Urinary bladder (tissue), 4 donors: ENCODE measurements around the gene SEC62. TPM values are rescaled to one million over a fixed set of nuclear protein-coding genes. Genes with fewer than 3 reads are reported as not detected.
"Not testable (repeated sequence)": the region's sequence is repeated elsewhere in the genome, so short reads cannot be mapped to it uniquely, and the experiment has no call there.

Source experiments
- DNase-seq: peaks from one replicate; pipeline ENCODE4 v3.0.0-alpha.2; 2015; ENCODE audit errors: extremely low spot score
- H3K27ac ChIP-seq: one replicate; pipeline ENCODE4 v1.5.1; 2013; ENCODE audit warnings: low read depth, mild to moderate bottlenecking, moderate library complexity
- H3K36me3 ChIP-seq: one replicate; pipeline ENCODE4 v1.6.1; 2013; ENCODE audit warnings: mild to moderate bottlenecking, moderate library complexity; ENCODE audit not compliant: insufficient read depth
- H3K4me1 ChIP-seq: one replicate; pipeline ENCODE4 v1.6.1; 2013; ENCODE audit warnings: mild to moderate bottlenecking, moderate library complexity; ENCODE audit not compliant: insufficient read depth
- H3K4me3 ChIP-seq: one replicate; pipeline ENCODE4 v1.5.1; 2013; ENCODE audit warnings: low read depth, low read length
- WGBS: extraction: QIAGEN DNeasy Blood & Tissue Kit; methylation state at CpG from one replicate; pipeline ENCODE4 v1.1.7; 2013; 5-methylcytosine and 5-hydroxymethylcytosine counted together
- polyA plus RNA-seq: library from polyadenylated mRNA; stranded (reverse); fragments of 200-250 nt; gene quantifications from one replicate; pipeline ENCODE4 v1.2.3, GENCODE V29; 2013
- total RNA-seq: library from RNA; depleted of rRNA; stranded (reverse); fragments of >200 nt; gene quantifications from one replicate; pipeline ENCODE4 v1.2.3, GENCODE V29; 2014
- donor health status: healthy with polysubstance abuse.
- donor health status: healthy.

SEC62 gene
- total and polyA plus RNA-seq, 2 donors: 65.5 to 78.9 TPM

DNA sequence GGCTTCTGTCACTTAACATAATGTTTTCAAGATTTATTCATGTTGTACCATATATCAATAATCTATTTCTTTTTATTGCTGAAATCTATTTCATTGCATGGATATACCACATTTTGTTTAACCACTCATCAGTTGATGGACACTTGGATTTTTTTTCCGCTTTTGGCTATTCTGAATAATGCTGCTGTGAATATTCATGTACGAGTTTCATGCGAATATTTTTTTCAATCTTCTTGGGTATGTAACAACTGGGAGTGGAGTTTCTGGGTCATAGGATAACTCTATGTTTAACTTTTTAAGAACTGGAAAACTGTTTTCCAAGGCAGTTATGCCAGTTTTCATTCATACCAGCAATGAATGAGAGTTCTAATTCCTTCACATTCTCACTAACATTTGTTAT, 49.5 kb downstream of the SEC62 start:
- WGBS: 86% methylated on average over 3 of the region's 3 CpGs

DNA sequence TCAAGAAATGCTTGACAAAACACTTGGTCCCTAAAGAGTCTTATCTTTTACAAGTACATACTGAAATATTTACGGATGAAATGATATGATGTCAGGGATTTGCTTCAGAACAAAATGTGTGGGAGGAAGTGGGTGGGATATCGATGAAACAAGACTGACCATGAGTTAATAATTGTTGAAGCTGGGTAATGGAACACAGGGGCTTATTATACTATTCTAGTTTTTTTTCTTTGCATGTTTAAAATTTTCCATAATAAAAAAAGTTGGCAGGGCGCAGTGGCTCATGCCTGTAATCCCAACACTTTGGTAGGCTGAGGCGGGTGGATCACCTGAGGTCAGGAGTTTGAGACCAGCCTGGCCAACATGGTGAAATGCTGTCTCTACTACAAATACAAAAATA, 52.7 kb downstream of the SEC62 start:
- H3K36me3 ChIP-seq, H3K4me1 ChIP-seq, H3K27ac ChIP-seq, H3K4me3 ChIP-seq, DNase-seq: not testable (repeated sequence)
- 59% methylated on average over 4 of the region's 4 CpGs for WGBS

More for the DNA sequence above, 49.5 kb downstream of the SEC62 start:
- Histone ChIP-seq H3K36me3 (no peaks in the 10 kb centered on the region), H3K27ac (no peak overlapping the region), H3K4me3 (no peak overlapping the region), H3K4me1 (no peaks in the 10 kb centered on the region)
- DNase-seq: no peak

DNA sequence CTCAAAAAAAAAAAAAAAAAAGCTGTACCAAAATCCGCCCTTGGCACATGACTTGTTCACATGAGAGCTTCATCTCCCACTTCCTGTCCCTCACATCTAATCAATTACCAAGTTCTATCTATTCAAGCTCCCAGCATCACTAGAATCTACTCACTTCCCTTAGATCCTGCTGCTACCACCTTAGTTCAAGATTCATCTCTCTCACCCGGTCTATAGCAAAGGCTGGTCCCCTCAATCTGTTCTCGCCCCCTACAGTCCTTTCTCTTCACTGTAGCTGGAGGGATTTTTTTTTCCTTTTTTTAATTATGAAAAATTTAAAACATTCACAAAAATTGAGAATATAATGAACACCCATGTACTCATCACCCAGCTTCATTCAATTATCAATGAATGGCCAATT, 54.5 kb downstream of the SEC62 start:
- no peak for DNase-seq
- H3K4me1 ChIP-seq: no peaks in the 10 kb centered on the region
- no peak overlapping the region for H3K4me3 ChIP-seq
- WGBS: 82% methylated on average over 3 of the region's 3 CpGs
- H3K27ac ChIP-seq: no peak overlapping the region
- H3K36me3 ChIP-seq: no peaks in the 10 kb centered on the region

DNA sequence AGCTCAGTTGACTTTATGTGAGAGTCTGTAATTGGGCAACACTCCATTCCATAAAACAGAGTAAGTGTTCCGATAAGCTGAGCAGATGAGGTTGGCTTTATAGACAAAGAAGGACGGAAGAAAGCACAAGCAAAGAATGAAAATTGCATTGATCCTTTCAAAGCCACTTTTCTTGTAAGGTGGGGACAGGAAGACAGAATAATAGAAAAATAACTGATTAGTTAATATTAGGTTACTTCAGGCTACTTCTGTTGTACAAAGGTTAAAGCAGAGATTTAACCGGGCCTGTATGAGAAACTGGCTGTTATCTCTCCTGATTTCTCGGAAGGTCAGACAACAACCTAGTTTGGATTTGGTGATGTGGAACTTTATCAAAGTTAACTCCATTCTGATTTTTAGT, 55.7 kb downstream of the SEC62 start:
- 75% methylated on average over 4 of the region's 4 CpGs for WGBS
- Histone ChIP-seq H3K4me3 (no peak overlapping the region), H3K36me3 (no peaks in the 10 kb centered on the region), H3K4me1 (no peaks in the 10 kb centered on the region), H3K27ac (no peak overlapping the region)
- DNase-seq: no peak

DNA sequence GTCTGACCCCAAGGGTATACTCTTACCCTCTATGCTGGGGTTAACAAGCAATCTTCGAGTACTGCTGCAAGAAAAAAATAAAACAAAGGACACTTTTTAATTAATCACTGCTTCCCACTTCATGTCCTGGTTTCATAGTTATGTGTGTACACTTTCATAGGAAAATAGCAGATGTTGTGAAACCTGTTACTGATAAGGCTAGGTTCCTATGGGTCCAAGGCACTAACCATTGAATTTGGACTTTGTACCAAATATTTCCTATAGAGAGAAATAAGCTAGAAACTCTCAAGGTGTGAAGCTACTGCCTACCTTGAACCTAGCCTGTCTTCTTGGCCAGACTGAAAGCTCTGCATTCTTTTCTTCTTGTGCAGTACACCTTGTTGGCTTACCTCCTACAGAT, 56.6 kb downstream of the SEC62 start:
- H3K27ac ChIP-seq: no peak overlapping the region
- DNase-seq: no peak
- no peaks in the 10 kb centered on the region for H3K4me1 ChIP-seq
- 85% methylated on average over 1 of the region's 1 CpG for WGBS
- no peak overlapping the region for H3K4me3 ChIP-seq
- H3K36me3 ChIP-seq: no peaks in the 10 kb centered on the region

DNA sequence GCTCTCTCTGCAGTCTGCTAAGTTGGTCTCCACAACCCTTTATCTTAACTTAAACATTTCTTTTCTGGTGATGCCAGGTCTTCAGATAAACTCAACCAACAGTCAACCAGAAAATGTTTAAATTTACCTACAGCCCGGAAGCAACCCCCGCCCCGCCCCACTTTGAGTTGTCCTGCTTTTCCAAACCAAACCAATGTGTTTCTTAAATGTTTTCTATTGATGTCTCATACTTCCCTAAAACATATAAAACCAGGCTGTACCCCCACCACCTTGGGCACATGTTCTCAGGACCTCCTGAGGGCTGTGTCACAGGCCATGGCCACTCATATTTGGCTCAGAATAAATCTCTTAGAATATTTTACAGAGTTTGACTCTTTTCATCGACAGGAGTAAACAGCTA, 58.0 kb downstream of the SEC62 start:
- H3K36me3 ChIP-seq: no peaks in the 10 kb centered on the region

DNA sequence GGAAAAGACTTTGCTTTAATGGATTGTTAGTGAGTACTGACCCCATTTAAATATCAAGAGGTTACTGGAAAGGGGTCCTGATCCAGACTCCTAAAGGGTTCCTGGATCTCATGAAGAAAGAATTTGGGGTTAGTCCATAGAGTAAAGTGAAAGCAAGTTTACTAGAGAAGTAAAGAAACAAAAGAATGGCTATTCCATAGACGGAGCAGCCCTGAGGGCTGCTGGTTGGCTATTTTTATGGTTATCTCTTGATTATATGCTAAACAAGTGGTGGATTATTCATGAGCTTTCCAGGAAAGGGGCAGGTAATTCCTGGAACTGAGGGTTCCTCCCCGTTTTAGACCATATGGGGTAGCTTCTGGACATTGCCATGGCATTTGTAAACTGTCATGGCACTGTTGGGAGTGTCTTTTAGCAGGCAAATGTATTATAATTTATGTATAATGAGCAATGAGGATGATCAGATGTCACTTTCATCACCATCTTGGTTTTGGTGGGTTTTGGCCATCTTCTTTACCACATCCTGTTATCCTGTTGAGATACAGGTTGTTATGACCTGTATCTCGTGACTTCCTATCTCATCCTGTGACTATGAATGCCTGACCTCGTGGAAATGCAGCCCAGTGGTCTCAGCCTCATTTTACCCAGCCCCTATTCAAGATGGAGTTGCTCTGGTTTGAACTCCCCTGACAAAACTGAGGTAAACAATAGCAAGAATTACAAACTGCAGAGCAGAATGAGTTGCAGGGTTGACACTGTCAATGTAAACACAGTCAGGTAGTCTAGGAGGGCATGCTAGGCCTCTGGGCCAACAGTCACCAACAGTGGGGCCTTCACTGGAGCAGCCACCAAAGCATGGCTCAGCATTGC, 60.9 kb downstream of the SEC62 start:
- Histone ChIP-seq H3K27ac (no peak overlapping the region), H3K4me1 (no peaks in the 10 kb centered on the region), H3K36me3 (no peaks in the 10 kb centered on the region), H3K4me3 (no peak overlapping the region)
- no peak for DNase-seq
- WGBS: 66% methylated on average over 4 of the region's 4 CpGs

More for the DNA sequence above, 58.0 kb downstream of the SEC62 start:
- H3K4me3 ChIP-seq: no peak overlapping the region
- H3K27ac ChIP-seq: no peak overlapping the region
- no peaks in the 10 kb centered on the region for H3K4me1 ChIP-seq
- 95% methylated on average over 4 of the region's 4 CpGs for WGBS
- no peak for DNase-seq

DNA sequence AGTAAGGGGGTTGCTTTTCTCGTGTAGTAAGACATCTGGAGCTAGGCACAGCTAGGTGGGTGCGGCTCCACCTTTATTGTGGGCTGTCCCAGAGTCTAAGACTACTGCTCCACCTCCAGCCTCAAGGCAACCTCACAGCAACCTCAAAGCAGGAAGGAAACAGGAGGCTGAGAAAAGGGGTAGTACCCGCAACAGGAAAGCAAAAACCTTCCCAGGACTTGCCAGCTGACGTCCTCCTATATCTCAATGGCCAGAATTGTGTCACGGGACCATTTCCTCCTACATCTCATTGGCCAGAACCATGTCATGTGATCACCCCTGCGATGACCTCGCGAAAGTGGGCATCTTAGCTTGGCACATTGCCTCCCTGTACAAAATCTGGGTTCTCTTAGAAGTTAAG, 66.9 kb downstream of the SEC62 start:
- H3K4me1 ChIP-seq: no peaks in the 10 kb centered on the region
- WGBS: 77% methylated on average over 8 of the region's 8 CpGs
- H3K27ac ChIP-seq: no peak overlapping the region
- H3K36me3 ChIP-seq: no peaks in the 10 kb centered on the region
- no peak for DNase-seq
- H3K4me3 ChIP-seq: no peak overlapping the region

DNA sequence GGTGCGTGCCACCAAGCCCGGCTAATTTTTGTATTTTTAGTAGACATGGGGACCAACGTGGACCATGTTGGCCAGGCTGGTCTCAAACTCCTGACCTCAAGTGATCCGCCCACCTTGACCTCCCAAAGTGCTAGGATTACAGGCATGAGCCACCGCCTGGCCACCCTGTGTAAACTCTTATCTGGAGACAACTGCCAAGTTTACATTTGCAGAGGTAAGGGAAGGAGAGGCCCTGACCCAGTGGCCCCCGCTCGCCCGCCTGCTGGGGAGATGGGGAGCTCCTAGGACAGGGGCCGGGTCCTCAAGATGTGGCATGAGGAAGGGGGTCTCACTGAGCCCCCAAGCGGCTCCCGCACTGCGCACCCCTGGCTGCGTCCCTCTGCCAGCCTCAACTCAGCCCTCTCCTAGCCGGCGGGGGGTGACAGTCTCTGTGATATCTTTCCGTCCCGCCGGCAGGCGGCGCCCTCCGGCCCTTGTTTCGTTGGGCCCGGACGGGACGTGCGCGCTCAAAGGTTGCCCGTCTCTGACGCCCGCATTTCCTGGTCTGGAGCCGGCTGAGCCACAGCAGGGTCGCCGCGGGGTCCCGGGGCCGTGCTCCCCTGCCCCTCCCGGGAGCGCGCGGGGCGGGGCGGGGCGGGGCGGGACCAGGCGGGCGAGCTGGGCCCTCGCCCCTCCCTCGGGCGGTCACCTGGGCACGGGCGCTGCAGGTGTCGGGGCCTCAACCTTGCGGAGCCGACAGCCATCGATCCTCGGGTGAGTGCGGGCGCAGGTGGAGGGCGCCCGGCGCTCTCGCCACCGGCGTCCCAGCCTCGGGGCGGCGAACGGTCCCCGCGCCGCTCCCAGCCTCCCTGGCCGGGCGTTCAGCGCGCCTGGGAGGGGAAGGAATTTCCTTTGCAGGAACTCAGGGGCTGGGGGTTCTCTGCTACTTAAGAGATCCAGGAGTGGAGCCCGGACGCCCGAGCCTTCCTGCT, 71.1 kb downstream of the SEC62 start, which contains the start of gene GPR160:
Gene GPR160, plus strand, starts transcription at position 533 of the 971 bp plus-strand sequence. CDS start 45,978 bp downstream, outside the sequence.
- H3K36me3 ChIP-seq: no peaks in the 10 kb centered on the region
- WGBS: 4% methylated on average over 78 of the region's 78 CpGs
- no peak for DNase-seq
- no peaks in the 10 kb centered on the region for H3K4me1 ChIP-seq
- no peak within 1 kb of the TSS for H3K27ac ChIP-seq
- H3K4me3 ChIP-seq: peak within 1 kb of the TSS; percentile 60

DNA sequence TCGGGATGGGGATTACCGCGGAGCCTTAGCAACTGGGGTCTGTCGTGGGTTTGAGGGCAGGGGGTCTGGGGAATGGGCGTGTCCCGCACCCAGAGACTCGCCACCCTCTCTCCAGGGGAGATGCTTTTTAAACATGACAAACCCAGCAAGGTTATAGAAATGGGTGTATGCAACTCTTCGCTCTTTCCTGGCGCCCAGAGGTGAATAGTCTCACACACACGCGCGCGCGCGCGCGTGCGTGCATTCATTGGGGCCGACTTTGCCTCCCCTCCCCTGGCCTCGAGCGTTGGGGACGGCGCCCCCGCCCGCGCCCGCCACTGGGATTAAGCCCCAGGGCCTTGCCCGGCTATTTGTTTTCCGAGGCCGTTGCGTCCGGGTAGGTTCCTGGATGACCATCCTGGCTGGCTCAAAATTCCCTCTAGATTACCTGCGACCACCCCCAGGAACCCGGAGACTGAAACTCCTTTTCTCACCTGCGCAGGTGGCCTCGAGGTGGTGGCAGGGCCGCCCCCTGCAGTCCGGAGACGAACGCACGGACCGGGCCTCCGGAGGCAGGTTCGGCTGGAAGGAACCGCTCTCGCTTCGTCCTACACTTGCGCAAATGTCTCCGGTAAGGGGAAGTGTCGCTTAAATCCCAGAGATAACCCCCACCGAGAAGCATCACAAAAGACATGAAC, 72.0 kb downstream of the SEC62 start:
- 2% methylated on average over 51 of the region's 51 CpGs for WGBS
- Histone ChIP-seq H3K4me3 (peak overlapping the region; percentile 60), H3K27ac (no peak overlapping the region), H3K36me3 (no peaks in the 10 kb centered on the region), H3K4me1 (no peaks in the 10 kb centered on the region)
- no peak for DNase-seq

DNA sequence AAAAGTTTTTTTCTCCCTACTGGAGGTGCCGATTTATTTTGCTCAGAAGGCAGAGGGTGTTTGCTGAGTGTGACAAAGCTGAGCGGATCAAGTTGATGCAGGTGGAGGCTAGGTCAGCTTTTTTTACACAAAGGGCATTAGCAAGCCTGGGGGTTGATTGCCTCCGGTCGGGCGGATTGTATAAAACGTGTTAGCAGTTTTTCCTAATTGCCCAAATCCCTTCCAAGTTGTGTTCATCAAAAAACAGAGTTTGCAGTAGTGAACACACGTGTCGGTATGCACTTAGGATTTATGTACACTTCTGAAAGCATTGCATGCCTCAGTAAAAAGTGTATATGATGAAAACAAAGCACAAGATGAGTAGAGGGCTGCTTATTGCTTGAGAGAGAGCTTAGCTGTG, 73.8 kb downstream of the SEC62 start:
- 15% methylated on average over 8 of the region's 8 CpGs for WGBS
- Histone ChIP-seq H3K4me1 (no peaks in the 10 kb centered on the region), H3K36me3 (no peaks in the 10 kb centered on the region), H3K27ac (no peak overlapping the region), H3K4me3 (no peak overlapping the region)
- no peak for DNase-seq

DNA sequence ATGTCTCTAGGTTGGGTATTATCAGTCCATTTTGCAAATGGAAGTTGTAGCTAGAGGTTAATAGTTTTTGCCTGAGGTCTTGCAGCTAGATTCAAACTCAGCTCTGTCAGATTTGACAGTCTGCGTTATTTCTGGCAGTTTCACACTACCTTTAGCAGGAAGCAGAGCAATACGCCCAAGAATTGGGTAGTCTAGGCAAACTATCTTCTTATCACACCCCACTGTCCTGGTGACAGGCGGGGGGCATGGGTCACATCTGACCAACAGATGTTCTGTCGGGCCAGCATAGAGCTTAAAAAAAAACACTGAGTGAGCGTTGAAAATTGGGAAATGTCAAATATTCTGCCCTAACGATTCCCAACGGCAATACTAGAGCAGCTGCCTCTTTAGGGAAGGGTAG, 76.9 kb downstream of the SEC62 start:
- DNase-seq: no peak
- 58% methylated on average over 7 of the region's 7 CpGs for WGBS
- no peak overlapping the region for H3K27ac ChIP-seq

DNA sequence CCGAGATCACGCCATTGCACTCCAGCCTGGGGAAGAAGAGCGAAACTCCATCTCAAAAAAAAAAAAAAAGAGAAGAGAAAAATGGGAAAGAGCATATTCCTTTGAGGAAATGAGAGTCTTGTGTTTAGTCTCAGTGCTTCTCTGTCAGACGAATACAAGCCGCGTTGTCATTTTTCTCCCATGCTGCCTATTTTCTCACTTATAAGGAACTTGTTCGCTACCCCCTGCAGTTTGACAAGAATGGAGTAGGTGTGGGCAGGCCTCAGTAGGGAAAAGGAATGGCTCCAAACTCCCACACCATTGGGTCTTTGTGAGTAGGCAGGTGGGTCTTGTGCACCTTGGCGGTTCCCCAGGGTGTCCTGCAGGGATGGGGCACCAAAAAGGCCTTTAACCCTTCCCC, 77.7 kb downstream of the SEC62 start:
- Histone ChIP-seq H3K36me3 (no peaks in the 10 kb centered on the region), H3K27ac (no peak overlapping the region), H3K4me3 (no peak overlapping the region), H3K4me1 (no peaks in the 10 kb centered on the region)
- WGBS: 89% methylated on average over 8 of the region's 8 CpGs
- no peak for DNase-seq

More for the DNA sequence above, 76.9 kb downstream of the SEC62 start:
- H3K36me3 ChIP-seq: no peaks in the 10 kb centered on the region
- H3K4me1 ChIP-seq: no peaks in the 10 kb centered on the region
- H3K4me3 ChIP-seq: no peak overlapping the region
